Calu3 (cell line): ENCODE data around the gene LMBRD1. TPM values are rescaled to one million over a fixed set of nuclear protein-coding genes. Genes with fewer than 3 reads are reported as not detected.

Experiments used
- BruUV-seq: library from RNA; stranded (reverse); fragments of 400-500 nt; replicated peaks from 2 replicates; lab custom pipeline; 2021; lab: Mats Ljungman, UMichigan
- CTCF ChIA-PET: fragments of 300-600 bp; sonication (Branson Sonifier 250); formaldehyde crosslinking; loops from one replicate; lab custom pipeline; 2022; ENCODE audit warnings: antibody characterized with exemption; lab: Charles Lee
- DNase-seq: peaks from one replicate; pipeline ENCODE4 v3.0.0; 2022
- H3K27ac Mint-ChIP-seq: one replicate; pipeline ENCODE4 v1.8.0; 2022; ENCODE audit warnings: mixed read lengths; ENCODE audit not compliant: unreplicated experiment
- H3K27me3 Mint-ChIP-seq: one replicate; pipeline ENCODE4 v1.8.0; 2022; ENCODE audit warnings: mixed read lengths; ENCODE audit not compliant: unreplicated experiment
- H3K36me3 Mint-ChIP-seq: one replicate; pipeline ENCODE4 v1.8.0; 2022; ENCODE audit warnings: mild to moderate bottlenecking, moderate library complexity, mixed read lengths; ENCODE audit not compliant: insufficient read depth, unreplicated experiment
- H3K4me1 Mint-ChIP-seq: one replicate; pipeline ENCODE4 v1.8.0; 2022; ENCODE audit warnings: mild to moderate bottlenecking, low read depth, mixed read lengths; ENCODE audit not compliant: unreplicated experiment
- H3K4me3 Mint-ChIP-seq: one replicate; pipeline ENCODE4 v1.8.0; 2022; ENCODE audit warnings: mild to moderate bottlenecking, low read depth, moderate library complexity, mixed read lengths; ENCODE audit not compliant: unreplicated experiment
- H3K9me3 Mint-ChIP-seq: one replicate; pipeline ENCODE4 v1.8.0; 2022; ENCODE audit warnings: low read depth, mixed read lengths; ENCODE audit not compliant: unreplicated experiment
- CTCF ChIP-seq: fragments of 200-600 bp; IDR thresholded peaks from one replicate; pipeline ENCODE4 v1.8.0; 2022; ENCODE audit warnings: antibody characterized with exemption; ENCODE audit not compliant: unreplicated experiment
- intact Hi-C: fragments of 100-400 bp; cut with micrococcal nuclease; formaldehyde crosslinking; loops from one replicate; pipeline ENCODE4 v1.10.0; 2022; ENCODE audit not compliant: unreplicated experiment
- total RNA-seq: library from RNA; stranded (reverse); gene quantifications from 2 replicates; pipeline ENCODE4 v1.2.3, GENCODE V29; 2022

LMBRD1 gene
- total RNA-seq, 1 experiment from 2014 or later: 36.6 TPM

GRCh38 chr6:69761853-69762252, 35.0 kb downstream of the LMBRD1 start:
- TF ChIP-seq CTCF: no peak
- no peaks in the 10 kb centered on the region for H3K9me3 Mint-ChIP-seq
- no peak overlapping the region for H3K4me3 Mint-ChIP-seq
- H3K27me3 Mint-ChIP-seq: no peaks in the 10 kb centered on the region
- H3K27ac Mint-ChIP-seq: no peak overlapping the region
- no peaks in the 10 kb centered on the region for H3K4me1 Mint-ChIP-seq
- no peaks in the 10 kb centered on the region for H3K36me3 Mint-ChIP-seq
- no peak for DNase-seq
- CTCF ChIA-PET: interaction anchor here (0.6 kb wide), 1 partner anchor 35 kb away, joined by 6 read pairs; no protein-coding TSS in a partner anchor
- intact Hi-C loops: no loop called here
- no TSS peak for BruUV-seq

- Mint-ChIP-seq H3K9me3 (no peaks in the 10 kb centered on the region), H3K27me3 (no peaks in the 10 kb centered on the region), H3K27ac (no peak overlapping the region), H3K4me1 (no peaks in the 10 kb centered on the region), H3K4me3 (no peak overlapping the region), H3K36me3 (no peaks in the 10 kb centered on the region)
- CTCF ChIA-PET: no interaction called here
- no peak for DNase-seq
- intact Hi-C loops: no loop called here
- TF ChIP-seq CTCF: no peak
- BruUV-seq: no TSS peak
Observed at GRCh38 chr6:69758214-69758613, 38.6 kb downstream of the LMBRD1 start.

- Mint-ChIP-seq H3K36me3 (no peaks in the 10 kb centered on the region), H3K4me3 (no peak overlapping the region), H3K9me3 (no peaks in the 10 kb centered on the region), H3K27me3 (no peaks in the 10 kb centered on the region), H3K27ac (no peak overlapping the region), H3K4me1 (no peaks in the 10 kb centered on the region)
- no peak for TF ChIP-seq CTCF
- no peak for DNase-seq
- no TSS peak for BruUV-seq
- intact Hi-C loops: no loop called here
- CTCF ChIA-PET: no interaction called here
Observed at GRCh38 chr6:69756907-69757306, 39.9 kb downstream of the LMBRD1 start.

GRCh38 chr6:69756366-69756765, 40.4 kb downstream of the LMBRD1 start:
- intact Hi-C loops: no loop called here
- H3K36me3 Mint-ChIP-seq: no peaks in the 10 kb centered on the region
- H3K27ac Mint-ChIP-seq: no peak overlapping the region
- no peaks in the 10 kb centered on the region for H3K9me3 Mint-ChIP-seq
- no peaks in the 10 kb centered on the region for H3K4me1 Mint-ChIP-seq
- no peak overlapping the region for H3K4me3 Mint-ChIP-seq
- TF ChIP-seq CTCF: no peak
- H3K27me3 Mint-ChIP-seq: no peaks in the 10 kb centered on the region
- no peak for DNase-seq
- BruUV-seq: no TSS peak
- CTCF ChIA-PET: no interaction called here
